Cortex of kidney (tissue), 1 donor: ENCODE data around the gene TMEM231.
"Not testable (repeated sequence)": the region's sequence is repeated elsewhere in the genome, so short reads cannot be mapped to it uniquely, and the experiment has no call there.

Experiments
- DNase-seq: peaks from one replicate; lab custom pipeline; 2025; lab: John Stamatoyannopoulos, UW

Gene TMEM231

DNA sequence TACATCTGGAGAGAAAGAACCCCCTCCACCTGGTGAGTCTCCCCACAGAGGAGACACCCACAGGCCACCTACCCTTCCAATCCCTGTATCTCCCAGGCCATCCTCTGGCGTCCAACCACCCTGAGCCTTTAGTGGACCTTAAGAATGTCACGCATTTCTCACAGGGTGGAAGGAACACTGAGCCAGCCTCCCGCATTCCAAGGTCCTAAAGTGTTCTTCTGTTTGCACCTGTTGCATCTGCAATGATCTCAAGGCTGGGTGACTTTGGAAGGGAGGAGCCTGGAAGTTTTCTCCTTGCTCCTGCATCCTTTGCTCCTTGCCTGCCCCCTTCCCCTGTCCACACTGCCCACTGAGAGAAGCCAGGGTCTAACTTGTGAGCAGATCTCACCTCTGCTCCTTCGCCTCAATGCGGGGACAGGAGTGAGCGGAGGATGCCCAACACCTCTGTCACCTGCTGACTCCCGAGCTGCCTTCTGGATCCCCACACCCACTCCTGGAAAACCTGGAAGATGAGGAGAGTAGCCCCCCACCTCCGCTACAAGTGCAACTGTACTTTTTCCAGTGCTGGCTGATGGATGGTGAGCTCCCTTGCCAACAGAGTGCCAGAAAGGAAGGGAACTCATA lies 23.8 kb downstream of the TMEM231 start:
- DNase-seq: no peak

DNA sequence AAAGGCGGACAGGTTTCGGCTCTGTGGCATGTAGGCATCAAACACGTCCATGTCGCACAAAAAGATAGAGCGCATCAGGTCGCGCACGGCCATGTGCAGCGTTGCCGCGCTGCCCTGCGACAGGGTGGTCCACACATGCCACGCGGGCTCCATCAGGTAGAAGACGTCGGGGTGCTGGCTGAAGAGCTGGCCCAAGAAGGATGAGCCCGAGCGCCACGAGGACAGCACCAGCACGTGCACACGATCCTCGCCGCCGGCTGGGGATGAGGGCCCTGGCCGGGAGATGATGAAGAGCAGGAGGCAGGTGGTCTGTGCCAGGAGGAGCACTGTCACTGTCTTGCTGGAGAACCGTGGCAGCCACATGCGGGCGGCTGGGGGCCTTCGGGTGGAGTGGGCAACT lies 26.1 kb downstream of the TMEM231 start:
- DNase-seq: no peak

DNA sequence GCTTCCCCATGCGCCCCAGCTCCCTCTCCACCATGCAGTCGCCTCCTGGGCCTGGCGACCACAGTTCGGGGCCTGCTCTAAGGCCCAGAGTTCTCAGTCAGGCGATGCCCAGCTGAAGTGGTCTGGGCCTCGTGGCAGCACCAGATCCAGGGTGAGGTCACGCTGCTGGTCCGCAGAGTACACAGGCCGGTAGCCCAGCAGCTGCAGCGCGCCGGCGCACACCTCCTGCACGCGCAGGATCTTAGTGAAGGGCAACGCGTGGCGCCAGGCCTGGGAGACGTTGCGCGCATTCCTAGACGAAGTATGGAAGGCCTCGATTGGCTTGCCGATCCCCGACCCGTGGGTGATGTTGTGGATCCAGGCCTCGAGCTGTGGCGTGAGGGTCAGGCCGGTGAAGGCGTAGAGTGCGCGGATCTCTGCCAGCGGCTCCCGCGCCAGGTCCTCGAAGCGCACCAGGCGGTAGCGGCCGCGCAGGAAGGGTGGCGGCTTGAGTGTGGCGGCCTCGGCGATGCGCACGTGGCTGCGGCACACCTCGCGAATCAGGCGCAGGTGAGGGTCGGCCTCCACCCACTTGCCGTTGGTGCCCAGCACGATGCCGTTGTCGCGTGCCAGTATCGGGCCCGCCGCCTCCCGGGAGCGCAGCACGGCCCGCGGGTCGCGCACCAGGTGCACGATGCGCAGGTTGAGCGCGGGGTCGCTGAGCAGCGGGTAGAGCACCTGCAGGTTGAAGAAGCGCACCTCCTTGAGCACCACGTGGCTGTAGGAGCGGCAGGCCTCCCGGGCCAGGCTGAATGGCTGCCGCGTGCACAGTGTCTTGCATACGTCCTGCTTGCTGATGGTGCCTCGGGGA lies 26.8 kb downstream of the TMEM231 start:
- no peak for DNase-seq

DNA sequence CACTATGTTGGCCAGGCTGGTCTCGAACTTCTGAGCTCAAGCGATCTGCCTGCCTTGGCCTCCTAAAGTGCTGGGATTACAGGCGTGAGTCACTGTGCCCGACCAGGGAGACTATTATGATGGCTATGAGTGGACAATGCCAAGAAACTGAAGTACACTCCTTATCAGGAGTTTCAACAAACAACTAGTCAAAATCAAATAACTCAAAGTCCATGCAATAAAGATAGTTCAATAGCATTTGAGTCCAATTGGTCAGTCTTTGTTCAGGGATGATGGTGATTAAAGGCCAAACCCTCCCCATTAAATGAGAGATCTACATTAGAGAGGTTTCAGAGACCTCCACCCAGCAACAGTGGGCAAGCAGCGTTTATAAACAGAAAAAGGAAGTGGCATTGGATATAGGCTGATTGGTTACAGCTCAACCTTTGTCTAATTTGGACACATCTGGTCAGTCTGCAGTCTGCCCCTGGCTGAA lies 28.2 kb downstream of the TMEM231 start:
- DNase-seq: no peak

DNA sequence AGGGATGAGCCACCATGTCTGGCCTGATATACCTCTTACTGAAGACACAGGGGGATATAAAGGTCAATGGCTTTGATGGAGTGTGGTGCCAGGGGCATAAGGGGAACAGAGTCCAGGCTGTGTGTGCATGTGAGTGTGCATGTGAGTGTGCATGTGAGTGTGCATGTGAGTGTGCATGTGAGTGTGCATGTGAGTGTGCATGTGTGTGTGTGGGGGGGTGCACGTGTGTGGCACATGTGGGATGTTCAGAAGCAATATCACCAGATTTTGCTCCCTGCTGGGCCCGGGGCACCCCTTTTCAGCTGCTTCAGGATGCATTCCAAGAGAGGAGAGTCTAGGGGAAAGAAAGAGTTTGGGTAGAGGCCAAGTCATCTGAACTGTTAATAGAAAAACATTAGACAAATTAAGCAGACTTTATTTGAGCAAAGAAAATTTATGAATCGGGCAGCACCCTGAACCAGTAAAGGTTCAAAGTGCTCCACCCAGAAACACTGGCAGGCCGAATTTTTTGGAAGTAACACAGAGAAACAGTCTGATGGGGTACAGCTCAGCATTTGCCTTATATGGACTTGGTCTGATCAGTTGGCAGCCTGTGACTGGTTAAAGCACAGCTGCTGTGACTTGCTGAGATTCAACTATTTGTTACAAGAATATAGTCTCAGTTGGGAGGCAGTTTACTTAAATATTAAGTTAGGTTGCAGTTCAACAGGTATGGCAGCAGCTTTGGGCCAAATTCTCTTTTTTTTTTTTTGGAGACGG lies 29.8 kb downstream of the TMEM231 start:
- DNase-seq: no peak

DNA sequence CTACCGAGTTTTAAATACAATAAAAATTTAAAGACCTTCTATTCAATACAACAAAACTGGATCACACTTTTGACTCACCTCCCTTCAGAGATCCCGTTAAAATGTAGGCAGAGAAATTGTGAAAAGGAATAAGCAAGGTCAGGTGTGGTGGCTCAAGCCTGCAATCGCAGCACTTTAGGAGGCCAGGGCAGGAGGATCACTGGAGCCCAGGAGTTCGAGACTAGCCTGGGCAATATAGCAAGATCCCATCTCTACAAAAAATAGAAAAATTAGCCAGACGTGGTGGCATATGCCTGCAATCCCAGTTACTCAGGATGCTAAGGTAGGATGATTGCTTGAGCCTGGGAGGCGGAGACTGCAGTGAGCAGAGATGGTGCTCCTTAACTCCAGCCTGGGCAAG lies 36.9 kb downstream of the TMEM231 start:
- no peak for DNase-seq

DNA sequence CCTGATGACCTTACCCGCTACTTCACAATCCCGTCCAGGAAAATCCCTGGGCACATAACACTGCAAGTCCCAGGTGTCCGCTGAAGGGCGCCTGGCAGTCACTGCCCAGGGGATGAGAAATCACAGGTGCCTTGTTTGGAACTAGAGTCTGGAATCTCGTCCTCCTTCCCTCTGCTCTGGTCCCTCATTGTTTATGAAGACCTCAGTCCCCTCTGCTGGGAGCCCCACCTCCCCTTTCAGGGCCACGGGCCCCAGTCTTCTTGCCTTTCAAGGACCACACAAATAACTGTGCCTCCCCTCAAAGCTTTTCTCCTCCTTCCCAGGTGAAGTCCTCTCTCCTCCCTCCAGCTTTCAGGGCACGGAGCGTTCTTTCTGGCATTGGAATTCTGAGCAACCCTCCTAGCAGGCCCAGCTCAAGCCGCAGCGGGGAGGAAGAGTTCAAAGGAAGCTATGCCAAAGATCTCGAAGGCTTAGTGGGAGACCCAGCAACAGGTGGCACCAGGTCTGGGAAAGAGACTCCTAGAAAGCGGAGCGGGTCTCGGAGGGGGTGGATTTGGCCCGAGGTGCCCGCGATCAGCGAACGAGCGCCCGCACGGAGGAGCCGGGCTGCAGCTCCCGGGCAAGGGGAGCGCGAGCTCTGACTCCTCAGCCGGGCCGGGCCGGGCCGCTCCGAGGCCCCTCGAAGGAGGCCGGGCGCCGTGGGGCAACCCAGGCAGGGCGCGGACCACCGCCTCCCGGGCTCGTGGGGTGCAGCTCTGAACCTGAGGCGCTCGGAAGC lies 39.7 kb downstream of the TMEM231 start:
- not testable (repeated sequence) for DNase-seq

DNA sequence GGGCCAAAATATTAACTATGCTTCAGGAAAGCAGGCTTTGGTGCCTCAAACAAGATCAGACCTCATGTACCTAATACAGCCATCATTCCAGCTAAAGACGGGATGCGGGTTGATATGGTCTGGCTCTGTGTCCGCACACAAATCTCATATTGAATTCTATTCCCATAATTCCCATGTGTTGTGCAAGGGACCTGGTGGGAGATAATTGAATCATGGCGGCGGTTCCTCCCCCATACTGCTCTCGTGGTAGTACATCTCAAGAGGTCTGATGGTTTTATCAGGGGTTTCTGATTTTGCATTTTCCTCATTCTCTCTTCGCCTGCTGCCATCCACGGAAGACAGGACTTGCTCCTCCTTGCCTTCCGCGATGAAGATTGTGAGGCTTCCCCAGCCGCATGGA lies 41.8 kb downstream of the TMEM231 start:
- DNase-seq: no peak

DNA sequence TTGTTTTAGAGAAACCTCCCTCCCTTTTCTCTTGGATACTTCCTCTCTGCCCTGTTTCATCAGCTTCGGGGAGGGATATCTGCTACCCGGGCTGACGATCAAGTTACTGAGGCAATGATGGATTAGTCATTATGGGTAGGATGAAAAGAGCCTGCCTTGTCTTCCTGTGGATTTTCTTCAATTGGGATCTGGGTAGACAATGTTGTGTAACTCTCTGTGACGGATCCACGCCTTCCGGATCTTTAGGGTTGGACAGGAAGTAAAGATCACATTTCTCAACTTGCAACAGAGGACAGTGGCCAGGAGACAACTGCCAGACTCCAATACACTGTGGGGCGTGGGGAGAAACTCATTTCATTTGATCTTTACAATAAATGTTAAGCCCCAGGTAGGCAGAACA lies 49.5 kb downstream of the TMEM231 start:
- DNase-seq: no peak

DNA sequence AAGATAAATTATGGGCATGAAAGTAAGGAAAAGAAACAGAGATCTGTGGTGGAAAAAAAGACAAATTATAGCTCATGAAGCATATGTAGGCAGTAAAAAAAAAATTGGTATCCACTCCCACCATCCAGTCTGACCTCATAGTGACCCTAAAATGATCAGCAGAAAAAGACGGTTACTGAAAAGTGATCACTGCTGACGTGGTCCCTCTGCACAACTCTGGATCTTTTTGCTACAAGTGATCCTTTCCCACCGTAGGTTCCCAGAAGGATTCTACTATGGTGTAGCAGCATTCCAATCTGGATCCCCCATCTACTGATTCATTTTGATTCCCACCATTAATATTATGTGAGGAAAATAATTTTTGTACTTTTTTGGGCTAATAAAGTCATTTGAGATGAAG lies 49.9 kb downstream of the TMEM231 start:
- no peak for DNase-seq

DNA sequence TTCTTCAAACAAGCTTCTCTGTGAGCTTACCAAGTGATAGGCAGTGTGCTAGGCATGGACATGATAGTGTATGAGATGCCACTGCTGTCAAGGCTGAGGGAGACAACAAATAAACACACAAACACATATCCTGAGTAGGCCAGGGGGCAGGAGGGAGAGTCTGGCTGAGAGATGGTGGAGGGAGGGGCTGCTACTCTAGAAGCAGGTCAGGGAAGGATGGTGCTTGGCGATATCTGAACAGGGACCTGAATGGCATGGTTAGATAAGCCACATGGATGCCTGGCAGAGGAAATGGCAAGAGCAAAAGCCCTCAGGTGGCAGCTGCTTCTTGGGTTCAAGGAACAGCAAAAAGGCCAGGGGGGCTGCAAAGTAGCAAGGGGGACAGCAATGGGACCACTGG lies 52.3 kb downstream of the TMEM231 start:
- no peak for DNase-seq

DNA sequence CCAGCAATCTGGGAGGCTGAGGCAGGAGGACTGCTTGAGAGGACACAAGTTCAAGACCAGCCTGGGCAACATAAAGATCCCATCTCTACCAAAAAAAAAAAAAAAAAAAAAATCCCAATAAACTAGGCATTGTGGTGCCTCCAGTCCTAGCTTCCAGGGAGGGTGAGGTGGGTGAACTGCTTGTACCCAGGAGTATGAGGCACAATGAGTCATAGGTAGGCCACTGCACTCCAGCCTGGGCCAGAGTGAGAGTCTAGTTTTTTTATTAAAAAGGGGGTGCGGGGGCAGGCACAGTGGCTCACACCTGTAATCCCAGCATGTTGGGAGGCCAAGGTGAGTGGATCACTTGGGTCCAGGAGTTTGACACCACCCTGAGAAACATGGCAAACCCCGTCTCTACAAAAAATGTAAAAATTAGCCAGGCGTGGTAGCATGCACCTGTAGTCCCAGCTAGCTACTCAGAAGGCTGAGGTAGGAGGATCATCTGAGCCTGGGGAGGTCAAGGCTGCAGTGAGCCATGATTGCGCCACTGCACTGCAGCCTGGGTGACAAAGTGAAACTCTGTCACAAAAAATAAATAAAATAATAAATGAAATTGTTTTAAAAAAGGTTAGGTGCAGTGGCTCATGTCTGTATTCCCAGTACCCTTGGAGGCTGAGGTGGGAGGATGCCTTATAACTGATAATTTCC lies 53.0 kb downstream of the TMEM231 start:
- DNase-seq: no peak

DNA sequence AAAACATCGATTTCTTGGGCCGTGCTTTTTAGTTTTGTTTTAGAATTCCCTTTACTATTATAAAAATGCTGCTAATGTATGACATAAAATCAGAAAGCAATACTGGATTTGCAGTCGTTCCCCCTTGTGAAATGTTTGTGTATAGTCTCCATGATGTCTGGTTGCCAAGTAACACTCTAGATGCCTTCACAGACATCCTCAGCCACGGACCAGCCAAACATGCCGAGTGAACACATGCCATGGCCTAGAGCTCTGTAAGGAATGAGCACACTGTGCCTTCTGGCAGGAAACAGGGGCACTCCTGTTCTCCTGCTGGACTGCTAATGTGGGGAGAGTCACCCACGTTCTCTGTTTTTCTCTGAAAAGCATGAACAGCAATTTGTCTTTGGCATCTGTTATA lies 54.2 kb downstream of the TMEM231 start:
- not testable (repeated sequence) for DNase-seq

DNA sequence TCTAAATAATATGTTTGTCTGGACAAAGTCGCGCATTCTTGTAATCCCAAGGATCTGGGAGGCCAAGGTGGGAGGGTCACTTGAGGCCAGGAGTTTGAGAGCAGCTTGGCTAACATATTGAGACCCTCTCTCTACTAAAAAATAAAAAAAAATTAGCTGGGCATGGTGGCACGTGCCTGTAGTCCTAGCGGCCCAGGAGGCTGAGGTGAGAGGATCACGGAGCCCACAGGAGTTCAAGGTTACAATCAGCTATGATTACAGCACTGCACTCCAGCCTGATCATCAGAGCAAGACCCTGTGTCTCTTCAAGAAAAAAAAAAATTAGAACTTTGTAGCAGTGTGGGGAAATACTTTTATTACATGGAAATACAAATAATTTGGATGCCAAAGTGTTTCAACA lies 54.7 kb downstream of the TMEM231 start:
- DNase-seq: no peak

DNA sequence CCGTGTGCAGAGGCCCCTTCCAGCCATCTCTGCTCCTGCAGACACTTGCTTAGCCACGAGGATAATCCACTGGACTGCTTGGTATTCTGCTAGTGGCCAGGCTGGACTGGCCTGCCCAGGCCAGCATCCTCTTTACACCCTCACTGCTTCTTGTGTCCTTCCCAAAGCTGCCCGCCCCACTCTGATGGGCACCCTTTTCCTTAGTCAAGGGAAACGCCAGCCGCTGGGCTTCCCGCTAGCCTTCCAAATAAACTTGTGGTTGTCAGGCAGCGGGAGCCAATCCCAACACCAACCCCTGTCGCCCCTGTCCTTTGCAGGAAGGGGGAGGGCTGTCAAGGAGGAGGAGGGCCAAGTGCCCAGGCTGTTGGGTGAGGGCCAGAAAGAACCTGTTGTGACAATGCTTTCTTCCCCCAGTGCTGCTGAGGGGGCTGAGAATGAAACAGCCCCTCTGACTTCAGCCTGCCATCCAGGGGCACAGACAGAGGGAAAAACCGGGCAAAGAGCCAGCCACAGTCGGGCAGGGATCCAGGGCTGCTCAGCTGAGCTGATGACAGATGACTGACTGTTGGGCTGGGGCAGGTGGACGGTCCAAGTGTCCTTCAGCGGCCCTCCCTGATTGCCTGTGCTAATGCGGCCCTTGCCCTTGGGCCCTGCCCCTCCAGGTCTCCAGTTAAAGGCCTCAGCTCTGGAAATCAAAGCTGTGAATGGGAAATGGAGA lies 57.3 kb downstream of the TMEM231 start:
- DNase-seq: not testable (repeated sequence)

DNA sequence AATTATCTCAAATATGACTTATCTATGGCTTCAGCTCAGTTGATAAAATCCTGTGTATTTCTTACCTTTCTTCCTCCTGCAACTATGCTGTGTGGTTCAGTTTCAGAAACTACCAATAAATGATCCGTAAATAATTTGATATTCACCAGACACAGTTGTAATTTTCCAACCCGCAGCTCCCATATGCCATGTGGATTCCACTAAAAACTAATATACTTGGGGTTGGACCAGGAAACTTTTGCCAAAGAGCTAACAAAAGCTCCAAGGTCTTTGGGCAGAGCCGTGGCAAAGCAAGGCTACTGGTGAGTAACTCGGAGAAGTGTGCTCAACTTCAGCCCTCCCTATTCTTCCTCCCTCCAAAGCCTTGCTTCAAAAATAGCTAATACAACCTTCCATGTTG lies 58.5 kb downstream of the TMEM231 start:
- no peak for DNase-seq

DNA sequence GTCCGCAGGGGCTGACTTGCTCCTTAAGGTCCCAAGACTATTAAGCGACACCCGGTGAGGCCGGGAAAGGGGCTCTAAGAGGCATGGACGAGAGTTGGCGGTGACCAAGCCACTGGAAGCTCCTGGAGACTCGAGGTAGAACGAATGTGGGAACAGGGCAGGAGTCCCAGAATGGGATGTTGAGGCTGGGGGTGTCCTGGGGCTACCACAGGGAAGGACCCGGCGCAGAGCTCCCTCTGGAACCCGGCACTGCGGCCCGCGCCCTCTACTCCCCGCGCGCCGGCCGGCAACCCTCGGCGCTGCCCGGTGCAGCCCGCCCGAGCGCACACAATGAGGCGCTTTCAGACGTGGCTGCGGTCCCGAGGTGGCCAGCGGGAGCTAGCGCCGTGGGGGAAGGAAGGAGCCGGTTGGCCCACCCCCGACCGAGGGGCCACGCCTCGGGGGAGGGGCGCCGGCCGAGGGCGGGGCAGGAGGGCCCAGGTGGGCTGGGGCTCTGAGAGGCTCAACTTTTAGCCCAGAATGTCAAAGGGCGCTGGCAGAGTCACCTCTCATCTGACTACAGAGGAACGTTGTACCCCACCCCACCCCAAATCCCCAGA lies 60.9 kb downstream of the TMEM231 start, which contains the start of gene CHST6:
CHST6 (minus strand) TSS at position 366 of the 599 bp plus-strand sequence. CDS start 15,613 bp downstream, outside the sequence.
- no peak for DNase-seq

DNA sequence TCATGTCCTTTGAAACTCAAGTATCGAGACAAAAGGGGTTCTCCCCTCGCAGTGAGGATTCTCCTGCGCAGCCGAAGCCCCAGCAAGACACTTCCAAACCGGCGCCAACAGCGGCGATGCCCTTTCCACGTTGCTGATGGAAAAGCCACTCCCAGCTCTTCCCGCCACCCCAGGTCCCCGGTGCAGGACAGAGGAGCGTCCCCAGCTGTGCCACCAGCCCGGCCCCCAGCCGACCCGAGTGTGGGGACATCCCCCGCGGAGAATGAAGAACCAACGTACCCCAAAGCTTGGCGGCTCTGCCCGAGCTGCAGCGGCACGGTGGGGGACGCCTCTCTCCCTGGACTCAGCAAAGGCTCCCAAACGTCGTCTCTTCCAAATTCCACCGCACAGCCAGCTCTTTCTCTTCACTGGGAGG lies 61.4 kb downstream of the TMEM231 start:
- no peak for DNase-seq

DNA sequence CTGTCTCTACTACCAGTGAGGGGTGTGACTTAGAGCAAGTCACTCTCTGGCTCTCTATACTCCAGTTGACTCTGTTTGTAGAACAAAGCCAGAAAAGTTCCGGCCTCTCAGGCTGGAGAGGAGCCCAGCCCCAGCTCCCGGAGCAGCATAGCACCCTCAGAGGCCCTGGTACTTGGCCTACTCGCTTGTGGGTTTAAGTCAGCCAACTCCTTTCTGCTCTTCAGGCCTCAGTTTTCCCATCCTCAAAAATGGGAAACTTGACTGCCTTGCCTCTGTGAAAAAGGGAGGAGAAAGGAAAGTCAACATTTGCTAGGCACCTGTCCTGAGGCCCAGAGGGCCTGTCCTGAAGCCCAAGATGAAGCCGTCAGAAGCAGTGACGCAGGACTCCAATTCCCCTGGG lies 61.9 kb downstream of the TMEM231 start:
- DNase-seq: no peak

DNA sequence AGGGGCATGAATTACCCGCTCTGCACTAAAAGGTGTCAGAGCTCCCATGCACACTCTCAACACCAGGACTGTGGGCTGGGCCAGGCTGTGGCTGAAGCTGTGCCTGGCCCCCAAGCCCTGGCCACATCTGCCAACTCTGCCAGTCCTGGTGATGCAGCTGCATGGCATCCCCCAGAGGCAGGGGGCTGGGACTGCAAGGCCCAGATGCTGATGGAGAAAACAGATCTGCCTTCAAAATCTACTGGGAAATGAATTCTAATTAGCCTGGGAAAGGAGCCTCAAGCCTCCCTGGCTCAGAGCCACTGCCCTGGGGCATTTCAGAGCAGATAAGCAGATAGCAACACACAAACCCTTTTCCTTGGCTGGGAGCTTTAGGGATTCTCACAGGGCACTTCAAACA lies 64.2 kb downstream of the TMEM231 start:
- DNase-seq: no peak
